ENCODE measurements around the gene PROCA1. TPM values are rescaled to one million over a fixed set of nuclear protein-coding genes. Genes with fewer than 3 reads are reported as not detected.

The PROCA1 gene
- total and polyA plus RNA-seq, 2 of the 8 experiments (the other 6 are each of a cell fraction or from before 2014, with no cell fraction given) = 21.2 to 26.3 TPM

- no peak for TF ChIP-seq KDM4A (IDR thresholded peaks at IDR 0.05; ENCODE audit: low read depth, low read length, severe bottlenecking)
- TF ChIP-seq POU5F1 (IDR thresholded peaks at IDR 0.05; ENCODE audit: low read depth, low read length) = no peak
- no peak for TF ChIP-seq SUZ12 (IDR thresholded peaks at IDR 0.05; ENCODE audit: low read length)
- no peak for TF ChIP-seq RAD21 (IDR thresholded peaks at IDR 0.05 in 1 of 2, conservative IDR thresholded peaks at IDR 0.05 in 1 of 2; ENCODE audit: low read depth in 2 of 2, low read length in 2 of 2)
- TF ChIP-seq MAX (IDR thresholded peaks at IDR 0.05) = peak; percentile 97
- TF ChIP-seq CREB1 (IDR thresholded peaks at IDR 0.05) = 0 out of 2 replicates have a peak, but pooled peaks have one; percentile 36
- peak; percentile 67 for TF ChIP-seq SAP30 (IDR thresholded peaks at IDR 0.05; ENCODE audit: insufficient read depth, insufficient replicate concordance, low read length)
- peak; percentile 64; the same call in 1 of the 2 replicates for TF ChIP-seq TBP (IDR thresholded peaks at IDR 0.05; ENCODE audit: low read depth, low read length)
- peak; percentile 70 for TF ChIP-seq TAF1 (IDR thresholded peaks at IDR 0.05; ENCODE audit: low read depth, low read length)
- TF ChIP-seq EGR1 (IDR thresholded peaks at IDR 0.05; ENCODE audit: borderline replicate concordance, low read depth, low read length) = no peak
- no peak for TF ChIP-seq CTCF (IDR thresholded peaks at IDR 0.05; ENCODE audit: control extremely low read depth in 1 of 3, insufficient read depth in 1 of 3, low read depth in 1 of 3, low read length in 3 of 3)
- no peak for TF ChIP-seq ZNF274 (IDR thresholded peaks at IDR 0.05; ENCODE audit: borderline replicate concordance, extremely low read depth, low read length)
- peak; percentile 85 for TF ChIP-seq POLR2AphosphoS5 (IDR thresholded peaks at IDR 0.05; ENCODE audit: low read depth, low read length)
- no peak for TF ChIP-seq BRCA1 (IDR thresholded peaks at IDR 0.05; ENCODE audit: low read depth, low read length)
- TF ChIP-seq BCL11A (IDR thresholded peaks at IDR 0.05; ENCODE audit: low read depth in 2 of 2, low read length in 2 of 2) = no peak
- no peak for TF ChIP-seq TEAD4 (IDR thresholded peaks at IDR 0.05; ENCODE audit: low read depth, low read length)
- no peak for TF ChIP-seq BACH1 (IDR thresholded peaks at IDR 0.05; ENCODE audit: low read length)
- TF ChIP-seq GTF2F1 (IDR thresholded peaks at IDR 0.05; ENCODE audit: borderline replicate concordance, low read depth, low read length) = no peak
- no peak for TF ChIP-seq RFX5 (IDR thresholded peaks at IDR 0.05; ENCODE audit: borderline replicate concordance, low read depth, low read length)
- no peak for TF ChIP-seq JUND (IDR thresholded peaks at IDR 0.05; ENCODE audit: low read length)
- no peak for TF ChIP-seq SIN3A (conservative IDR thresholded peaks at IDR 0.05 in 1 of 2, IDR thresholded peaks at IDR 0.05 in 1 of 2; ENCODE audit: low read depth in 1 of 2, low read length in 2 of 2)
- TF ChIP-seq SP2 (IDR thresholded peaks at IDR 0.05; ENCODE audit: low read length) = no peak
- peak; percentile 40 to 73 for TF ChIP-seq POLR2A (IDR thresholded peaks at IDR 0.05; ENCODE audit: control extremely low read depth in 1 of 2, low read depth in 2 of 2, low read length in 2 of 2)
Measured at GRCh38 chr17:28725660-28726225, 14.1 kb upstream of the PROCA1 start (continued).
